ENCODE measurements around the gene MUC5AC.

- no peak for TF ChIP-seq EZH2 (IDR thresholded peaks at IDR 0.05; ENCODE audit: low read length)
- no peak for TF ChIP-seq CTCF (optimal IDR thresholded peaks at IDR 0.05 in 1 of 3, IDR thresholded peaks at IDR 0.05 in 1 of 3, conservative IDR thresholded peaks at IDR 0.05 in 1 of 3; ENCODE audit: extremely low read depth in 1 of 3, insufficient read depth in 2 of 3, low read length in 3 of 3)
Observed at GRCh38 chr11:1112351-1113191, 45.2 kb upstream of the MUC5AC start.
